ENCODE measurements around the gene ZFAND2B. TPM values are rescaled to one million over a fixed set of nuclear protein-coding genes. Genes with fewer than 3 reads are reported as not detected.

ZFAND2B gene
- polyA plus RNA-seq, 1 donor (not counting 4 experiments of a cell fraction or from before 2014, with no cell fraction given): 23.2 TPM

DNA sequence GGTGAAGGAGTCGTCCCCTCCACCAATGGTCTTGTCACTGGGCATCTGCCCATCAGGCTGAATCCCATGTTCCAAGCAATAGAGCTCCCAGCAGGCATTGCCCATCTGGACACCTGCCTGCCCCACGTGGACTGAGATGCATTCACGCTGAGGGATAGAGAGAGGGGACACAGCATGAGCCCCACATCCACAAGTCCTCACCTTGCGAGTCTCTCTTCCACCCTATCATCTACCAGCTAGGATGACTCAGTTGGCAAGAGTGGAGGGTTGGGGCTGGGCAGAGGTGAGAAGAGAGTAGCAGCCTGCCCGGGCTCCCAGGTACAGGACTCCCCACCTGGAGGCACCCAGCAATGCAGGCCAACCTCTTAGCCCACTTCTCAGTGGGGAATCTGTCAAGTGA, 45.5 kb downstream of the ZFAND2B start:
- peak overlapping the region; percentile 95 for H3K4me2 ChIP-seq (ENCODE audit: control insufficient read depth, extremely low read depth, insufficient read depth, low read depth, low read length)

DNA sequence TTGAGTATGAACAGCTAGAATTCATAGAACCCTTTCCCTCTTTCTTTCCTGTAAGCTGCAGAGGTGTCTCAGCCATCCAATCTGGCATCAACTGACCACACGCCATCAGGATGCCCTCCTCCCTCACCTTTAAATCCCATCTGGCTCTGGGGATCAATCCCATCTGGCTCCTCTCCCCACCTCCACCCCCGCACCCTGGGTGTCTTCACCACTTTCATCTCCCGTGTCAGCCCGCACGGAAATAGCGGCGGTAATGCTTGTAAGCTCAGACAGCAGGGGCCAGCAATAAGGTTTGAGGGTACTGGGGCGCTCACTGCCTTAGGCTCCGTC, 46.0 kb downstream of the ZFAND2B start:
- Histone ChIP-seq H3K9me3 (ENCODE audit: control insufficient read depth, low read depth, low read length) (no peaks in the 10 kb centered on the region), H3K9me1 (ENCODE audit: control insufficient read depth, extremely low read depth, insufficient read depth, low read length) (no peaks in the 10 kb centered on the region), H3K27ac (ENCODE audit: control insufficient read depth, insufficient read depth, low read length) (peak overlapping the region; percentile 85), H3K27me3 (ENCODE audit: control insufficient read depth, extremely low read depth, insufficient read depth, low read length) (peaks cover 4% of the 10 kb centered on the region), H3K4me3 (ENCODE audit: control insufficient read depth in 2 of 3, extremely low read depth in 1 of 3, insufficient read depth in 2 of 3, low read depth in 1 of 3, low read length in 3 of 3) (peak overlapping the region; percentile 74 to 92 (median 90)), H3K4me2 (ENCODE audit: control insufficient read depth, extremely low read depth, insufficient read depth, low read depth, low read length) (peak overlapping the region; percentile 95), H3K36me3 (ENCODE audit: control insufficient read depth in 2 of 2, extremely low read depth in 1 of 2, insufficient read depth in 2 of 2, low read length in 2 of 2) (peaks cover 27 to 33% of the 10 kb centered on the region in 2 experiments), H2AFZ (ENCODE audit: control insufficient read depth, low read length) (no peak overlapping the region), H3K9ac (ENCODE audit: control insufficient read depth, extremely low read depth, insufficient read depth, low read length) (peak overlapping the region; percentile 93), H4K20me1 (ENCODE audit: control insufficient read depth, extremely low read depth, insufficient read depth, low read length) (peaks cover 5% of the 10 kb centered on the region), H3K79me2 (ENCODE audit: control insufficient read depth, insufficient read depth, low read length) (peaks cover 42% of the 10 kb centered on the region), H3K4me1 (ENCODE audit: control insufficient read depth, extremely low read depth, insufficient read depth, low read length) (peaks cover 52% of the 10 kb centered on the region)
- FAIRE-seq (no peak), DNase-seq (ENCODE audit: low read depth, low spot score) (no peak)
- no peak for TF ChIP-seq EZH2 (IDR thresholded peaks at IDR 0.05; ENCODE audit: low read length)
- TF ChIP-seq, protein P1, sequence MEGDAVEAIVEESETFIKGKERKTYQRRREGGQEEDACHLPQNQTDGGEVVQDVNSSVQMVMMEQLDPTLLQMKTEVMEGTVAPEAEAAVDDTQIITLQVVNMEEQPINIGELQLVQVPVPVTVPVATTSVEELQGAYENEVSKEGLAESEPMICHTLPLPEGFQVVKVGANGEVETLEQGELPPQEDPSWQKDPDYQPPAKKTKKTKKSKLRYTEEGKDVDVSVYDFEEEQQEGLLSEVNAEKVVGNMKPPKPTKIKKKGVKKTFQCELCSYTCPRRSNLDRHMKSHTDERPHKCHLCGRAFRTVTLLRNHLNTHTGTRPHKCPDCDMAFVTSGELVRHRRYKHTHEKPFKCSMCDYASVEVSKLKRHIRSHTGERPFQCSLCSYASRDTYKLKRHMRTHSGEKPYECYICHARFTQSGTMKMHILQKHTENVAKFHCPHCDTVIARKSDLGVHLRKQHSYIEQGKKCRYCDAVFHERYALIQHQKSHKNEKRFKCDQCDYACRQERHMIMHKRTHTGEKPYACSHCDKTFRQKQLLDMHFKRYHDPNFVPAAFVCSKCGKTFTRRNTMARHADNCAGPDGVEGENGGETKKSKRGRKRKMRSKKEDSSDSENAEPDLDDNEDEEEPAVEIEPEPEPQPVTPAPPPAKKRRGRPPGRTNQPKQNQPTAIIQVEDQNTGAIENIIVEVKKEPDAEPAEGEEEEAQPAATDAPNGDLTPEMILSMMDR (optimal IDR thresholded peaks at IDR 0.05 in 1 of 3, IDR thresholded peaks at IDR 0.05 in 1 of 3, conservative IDR thresholded peaks at IDR 0.05 in 1 of 3; ENCODE audit: extremely low read depth in 1 of 3, insufficient read depth in 2 of 3, low read length in 3 of 3): no peak
- dilution Hi-C loops (cut with MboI; ENCODE audit: extremely low pct_ligation_motif_present, low sequenced_read_pairs): no loop called here

More for the DNA sequence above, 45.5 kb downstream of the ZFAND2B start:
- FAIRE-seq (peak; percentile 67), DNase-seq (ENCODE audit: low read depth, low spot score) (no peak)
- Histone ChIP-seq H2AFZ (ENCODE audit: control insufficient read depth, low read length) (no peak overlapping the region), H4K20me1 (ENCODE audit: control insufficient read depth, extremely low read depth, insufficient read depth, low read length) (peaks cover 5% of the 10 kb centered on the region), H3K4me1 (ENCODE audit: control insufficient read depth, extremely low read depth, insufficient read depth, low read length) (peaks cover 52% of the 10 kb centered on the region), H3K27me3 (ENCODE audit: control insufficient read depth, extremely low read depth, insufficient read depth, low read length) (peaks cover 4% of the 10 kb centered on the region), H3K36me3 (ENCODE audit: control insufficient read depth in 2 of 2, extremely low read depth in 1 of 2, insufficient read depth in 2 of 2, low read length in 2 of 2) (peaks cover 29 to 34% of the 10 kb centered on the region in 2 experiments), H3K9me3 (ENCODE audit: control insufficient read depth, low read depth, low read length) (no peaks in the 10 kb centered on the region), H3K79me2 (ENCODE audit: control insufficient read depth, insufficient read depth, low read length) (peaks cover 44% of the 10 kb centered on the region), H3K9me1 (ENCODE audit: control insufficient read depth, extremely low read depth, insufficient read depth, low read length) (no peaks in the 10 kb centered on the region), H3K4me3 (ENCODE audit: control insufficient read depth in 2 of 3, extremely low read depth in 1 of 3, insufficient read depth in 2 of 3, low read depth in 1 of 3, low read length in 3 of 3) (peak overlapping the region; percentile 74 to 92 (median 90)), H3K27ac (ENCODE audit: control insufficient read depth, insufficient read depth, low read length) (peak overlapping the region; percentile 85), H3K9ac (ENCODE audit: control insufficient read depth, extremely low read depth, insufficient read depth, low read length) (peak overlapping the region; percentile 93)
- dilution Hi-C loops (cut with MboI; ENCODE audit: extremely low pct_ligation_motif_present, low sequenced_read_pairs): no loop called here
- no peak for TF ChIP-seq EZH2 (IDR thresholded peaks at IDR 0.05; ENCODE audit: low read length)
- TF ChIP-seq, protein P1 (optimal IDR thresholded peaks at IDR 0.05 in 1 of 3, IDR thresholded peaks at IDR 0.05 in 1 of 3, conservative IDR thresholded peaks at IDR 0.05 in 1 of 3; ENCODE audit: extremely low read depth in 1 of 3, insufficient read depth in 2 of 3, low read length in 3 of 3): peak in 2 of 3 experiments; percentile 29 to 30
